Activated CD4-positive, alpha-beta T cell treated with anti-CD3 and anti-CD28 coated beads for 36 hours (primary cell): ENCODE data around the gene RRP1B. TPM values are rescaled to one million over a fixed set of nuclear protein-coding genes. Genes with fewer than 3 reads are reported as not detected.
A peak's percentile ranks its signal among the peaks of the same experiment; 100 is the strongest.
"Not testable (repeated sequence)": the region's sequence is repeated elsewhere in the genome, so short reads cannot be mapped to it uniquely, and the experiment has no call there.

Source experiments
- ATAC-seq: fragments of 200-7000 bp; cut with Tn5 transposase; one replicate; pipeline ENCODE4 v1.10.0; 2021; ENCODE audit warnings: mild to moderate bottlenecking, moderate library complexity
- CTCF ChIA-PET: fragments of 350-600 bp; sonication (Branson Sonifier 250); formaldehyde crosslinking; loops from one replicate; lab custom pipeline; 2021; ENCODE audit warnings: antibody characterized with exemption; lab: Charles Lee
- POLR2A ChIA-PET: fragments of 350-600 bp; sonication (Branson Sonifier 250); formaldehyde crosslinking; loops from one replicate; lab custom pipeline; 2021; ENCODE audit warnings: antibody characterized with exemption, inconsistent platforms; lab: Charles Lee
- DNase-seq: peaks from one replicate; pipeline ENCODE4 v3.0.0-alpha.2; 2020
- H3K27ac Mint-ChIP-seq: one replicate; pipeline ENCODE4 v1.8.0; 2021; ENCODE audit warnings: mixed read lengths
- H3K27me3 Mint-ChIP-seq: one replicate; pipeline ENCODE4 v1.8.0; 2021; ENCODE audit warnings: mixed read lengths
- H3K36me3 Mint-ChIP-seq: one replicate; pipeline ENCODE4 v1.8.0; 2021; ENCODE audit warnings: low read depth, mixed read lengths
- H3K4me1 Mint-ChIP-seq: one replicate; pipeline ENCODE4 v1.8.0; 2021; ENCODE audit warnings: mixed read lengths
- H3K4me3 Mint-ChIP-seq: one replicate; pipeline ENCODE4 v1.8.0; 2021; ENCODE audit warnings: mild to moderate bottlenecking, moderate library complexity, mixed read lengths
- H3K9me3 Mint-ChIP-seq: one replicate; pipeline ENCODE4 v1.8.0; 2021; ENCODE audit warnings: low read depth, mixed read lengths
- intact Hi-C, 2 experiments: fragments of 100-400 bp; cut with DNase I in 1 of 2; cut with micrococcal nuclease in 1 of 2; formaldehyde crosslinking; loops; one replicate each; pipeline versions ENCODE4 v1.14.2 to v1.15.1; 2022 to 2024; cut with DNase I, micrococcal nuclease
- total RNA-seq, 2 experiments: library from RNA; stranded (reverse); gene quantifications; one replicate each; pipeline ENCODE4 v1.2.3, GENCODE V29; 2021

Gene RRP1B
- total RNA-seq, 2 experiments from 2014 or later, result 64.0 to 66.7 TPM

DNA sequence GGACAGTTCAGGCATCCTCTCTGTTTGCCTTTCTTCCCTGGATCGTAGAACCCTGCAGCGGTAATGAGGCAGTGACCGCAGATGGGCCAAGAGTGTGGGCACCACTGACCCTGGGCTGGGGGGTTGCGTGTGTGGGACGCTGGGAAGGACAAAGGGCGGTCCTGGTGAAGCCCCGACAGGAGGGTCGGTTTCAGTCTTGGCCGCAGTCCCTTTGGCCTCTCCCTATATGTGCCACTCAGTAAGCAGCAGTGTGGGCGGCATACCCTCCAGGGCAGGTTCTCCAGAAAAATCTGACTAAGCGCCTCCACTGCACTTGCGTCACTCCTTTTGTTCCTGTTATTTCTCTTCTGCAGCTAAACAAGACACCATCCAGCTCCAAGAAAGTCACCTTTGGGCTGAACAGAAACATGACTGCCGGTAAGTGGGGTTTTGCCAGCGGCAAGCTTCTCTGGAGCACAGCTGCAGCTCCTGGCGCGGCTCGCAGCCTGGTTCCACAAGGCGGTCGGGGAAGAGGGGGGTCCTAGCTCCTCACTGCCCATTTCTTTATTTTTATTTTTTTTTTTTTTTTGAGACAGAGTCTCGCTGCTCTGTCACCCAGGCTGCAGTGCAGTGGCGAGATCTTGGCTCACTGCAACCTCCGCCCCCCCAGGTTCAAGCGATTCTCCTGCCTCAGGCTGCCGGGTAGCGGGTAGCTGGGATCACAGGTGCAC is 31.9 kb downstream of the RRP1B start:
- H3K27ac Mint-ChIP-seq, result no peak overlapping the region
- intact Hi-C loops, result no loop called here
- POLR2A ChIA-PET, result interaction anchor here (0.6 to 0.7 kb wide), 2 partner anchors 8 to 17 kb away, joined by 3 read pairs; no protein-coding TSS in a partner anchor

DNA sequence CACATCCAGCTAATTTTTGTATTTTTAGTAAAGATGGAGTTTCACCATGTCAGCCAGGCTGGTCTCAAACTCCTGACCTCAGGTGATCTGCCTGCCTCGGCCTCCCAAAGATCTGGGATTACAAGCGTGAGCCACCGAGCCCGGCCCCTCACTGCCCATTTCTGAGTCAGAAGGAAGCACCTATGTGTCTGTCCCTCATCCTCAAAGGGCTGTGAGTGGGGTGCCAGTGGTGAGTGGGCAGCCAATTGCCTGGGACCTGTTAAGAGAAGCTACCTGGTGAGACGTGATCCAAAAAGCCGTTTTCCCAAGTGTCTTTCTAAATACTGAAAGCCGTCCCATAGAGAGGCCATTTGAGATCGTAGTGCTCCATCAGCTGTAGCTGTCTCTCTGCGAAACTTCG is 32.4 kb downstream of the RRP1B start:
- Mint-ChIP-seq H3K4me1 (no peaks in the 10 kb centered on the region), H3K4me3 (no peak overlapping the region), H3K27me3 (no peaks in the 10 kb centered on the region), H3K27ac (no peak overlapping the region), H3K9me3 (no peaks in the 10 kb centered on the region), H3K36me3 (peaks cover 55% of the 10 kb centered on the region)
- intact Hi-C loops, result no loop called here
- ATAC-seq (no peak), DNase-seq (no peak)
- ChIA-PET CTCF (no interaction called here), POLR2A (no interaction called here)

More for the DNA sequence above, 31.9 kb downstream of the RRP1B start:
- Mint-ChIP-seq H3K4me3 (no peak overlapping the region), H3K36me3 (peaks cover 54% of the 10 kb centered on the region), H3K9me3 (no peaks in the 10 kb centered on the region), H3K4me1 (no peaks in the 10 kb centered on the region), H3K27me3 (no peaks in the 10 kb centered on the region)
- CTCF ChIA-PET, result no interaction called here
- ATAC-seq, result no peak
- DNase-seq, result no peak

DNA sequence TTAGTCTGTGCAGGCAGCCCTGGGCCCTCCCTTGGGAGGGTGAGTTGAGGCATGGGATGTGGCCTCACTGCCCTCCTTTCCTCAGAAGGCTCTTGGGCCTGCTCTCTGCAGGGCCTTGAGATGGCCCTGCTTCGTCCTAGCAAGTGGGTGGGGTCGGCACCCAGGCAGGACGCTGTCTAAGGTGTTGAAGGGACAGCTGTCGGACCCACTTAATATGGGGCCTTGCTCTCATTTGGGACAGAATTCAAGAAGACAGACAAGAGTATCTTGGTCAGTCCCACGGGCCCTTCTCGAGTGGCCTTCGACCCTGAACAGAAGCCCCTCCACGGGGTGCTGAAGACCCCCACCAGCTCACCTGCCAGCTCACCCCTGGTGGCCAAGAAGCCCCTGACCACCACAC is 33.6 kb downstream of the RRP1B start:
- H3K36me3 Mint-ChIP-seq, result peaks cover 55% of the 10 kb centered on the region

DNA sequence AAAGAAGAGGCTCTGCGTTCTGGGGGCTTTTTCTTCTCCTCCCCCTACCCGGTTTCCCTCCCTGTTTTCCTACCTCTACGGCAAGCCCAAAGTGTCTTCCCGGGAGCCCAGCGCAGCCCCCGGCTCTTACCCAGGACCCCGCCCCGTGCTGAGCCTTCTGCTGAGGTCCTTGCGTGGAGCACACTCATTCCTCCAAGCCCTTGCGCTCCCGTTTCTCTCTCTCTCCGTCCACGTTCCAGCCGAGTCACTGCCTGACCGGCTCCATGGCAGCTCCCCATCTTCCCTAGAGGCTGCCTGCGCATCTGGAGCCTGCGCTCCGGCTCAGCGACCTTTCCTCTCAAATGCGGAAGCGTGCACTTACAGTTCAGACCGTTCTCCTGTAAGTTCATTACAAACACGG is 34.6 kb downstream of the RRP1B start:
- CTCF ChIA-PET, result interaction anchor here (0.8 kb wide), 1 partner anchor 12 kb away, joined by 4 read pairs; no protein-coding TSS in a partner anchor
- intact Hi-C loops, result no loop called here
- Mint-ChIP-seq H3K4me1 (peaks cover 6% of the 10 kb centered on the region), H3K9me3 (no peaks in the 10 kb centered on the region), H3K4me3 (no peak overlapping the region), H3K36me3 (peaks cover 62% of the 10 kb centered on the region), H3K27ac (no peak overlapping the region), H3K27me3 (no peaks in the 10 kb centered on the region)
- no peak for ATAC-seq
- DNase-seq, result no peak
- POLR2A ChIA-PET, result interaction anchor here (0.6 kb wide), 1 partner anchor 21 kb away, joined by 7 read pairs; no protein-coding TSS in a partner anchor

More for the DNA sequence above, 33.6 kb downstream of the RRP1B start:
- no peaks in the 10 kb centered on the region for H3K9me3 Mint-ChIP-seq
- ChIA-PET CTCF (no interaction called here), POLR2A (no interaction called here)
- DNase-seq, result no peak
- ATAC-seq, result no peak
- H3K27ac Mint-ChIP-seq, result no peak overlapping the region
- no peaks in the 10 kb centered on the region for H3K27me3 Mint-ChIP-seq
- peaks cover 6% of the 10 kb centered on the region for H3K4me1 Mint-ChIP-seq
- intact Hi-C loops, result no loop called here
- no peak overlapping the region for H3K4me3 Mint-ChIP-seq

DNA sequence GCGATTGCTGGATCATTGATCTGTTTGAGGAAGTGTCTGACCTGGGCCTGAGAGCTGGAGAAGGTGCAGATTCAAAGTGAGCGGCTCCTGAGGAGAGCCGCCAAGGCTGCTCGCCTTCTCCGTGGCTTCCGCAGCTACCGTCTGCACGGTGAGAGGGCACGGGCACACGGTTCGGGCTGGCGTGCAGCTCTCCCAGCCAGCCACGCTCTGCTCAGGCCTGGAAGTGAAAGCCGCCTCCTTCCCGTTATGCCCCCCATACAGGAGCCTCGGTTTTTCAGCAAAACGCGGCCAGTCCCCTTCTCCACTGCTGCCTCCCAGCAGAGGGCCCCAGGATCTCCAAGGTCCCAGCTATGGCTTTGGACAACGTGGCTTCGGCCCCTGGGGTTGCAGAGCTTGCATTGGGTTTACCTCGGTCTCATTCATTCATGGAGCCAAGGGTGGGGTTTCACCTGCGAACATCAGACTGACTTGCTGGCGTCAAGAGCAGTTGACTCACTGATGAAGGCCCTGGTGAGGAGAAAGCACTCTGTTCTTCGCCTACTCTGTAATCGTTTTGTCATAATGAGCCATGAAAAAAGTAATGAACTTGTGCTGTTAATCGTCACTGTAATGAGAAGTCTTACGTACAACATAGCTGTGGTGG is 35.2 kb downstream of the RRP1B start:
- no peak for DNase-seq
- ChIA-PET CTCF (no interaction called here), POLR2A (no interaction called here)
- H3K27me3 Mint-ChIP-seq, result no peaks in the 10 kb centered on the region
- no peak overlapping the region for H3K4me3 Mint-ChIP-seq
- intact Hi-C loops, result no loop called here
- no peak for ATAC-seq
- no peaks in the 10 kb centered on the region for H3K9me3 Mint-ChIP-seq
- H3K36me3 Mint-ChIP-seq, result peaks cover 63% of the 10 kb centered on the region
- peaks cover 6% of the 10 kb centered on the region for H3K4me1 Mint-ChIP-seq
- no peak overlapping the region for H3K27ac Mint-ChIP-seq

DNA sequence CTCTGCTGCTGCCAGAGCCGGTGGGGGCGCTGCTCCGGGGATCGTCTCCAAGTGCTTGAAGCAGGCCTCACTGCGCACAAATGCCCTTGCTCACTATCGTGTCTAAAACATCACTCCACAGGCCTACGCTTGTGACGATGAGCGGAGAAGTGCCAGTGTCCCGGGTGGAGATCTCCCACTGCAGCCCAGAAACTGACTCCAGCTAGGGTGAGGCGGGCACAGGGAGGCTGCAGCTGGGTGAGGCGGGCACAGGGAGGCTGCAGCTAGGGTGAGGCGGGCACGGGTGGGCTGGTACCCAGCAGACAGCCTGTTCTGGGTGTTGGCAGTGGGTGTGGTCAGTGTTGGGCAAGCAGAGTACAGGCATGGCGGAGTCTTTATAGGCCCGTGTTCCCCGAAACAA is 36.9 kb downstream of the RRP1B start:
- ChIA-PET CTCF (no interaction called here), POLR2A (no interaction called here)
- Mint-ChIP-seq H3K4me1 (peaks cover 10% of the 10 kb centered on the region), H3K36me3 (peaks cover 53% of the 10 kb centered on the region), H3K27ac (no peak overlapping the region), H3K9me3 (no peaks in the 10 kb centered on the region), H3K27me3 (no peaks in the 10 kb centered on the region), H3K4me3 (no peak overlapping the region)
- ATAC-seq (no peak), DNase-seq (no peak)
- intact Hi-C loops, result no loop called here

DNA sequence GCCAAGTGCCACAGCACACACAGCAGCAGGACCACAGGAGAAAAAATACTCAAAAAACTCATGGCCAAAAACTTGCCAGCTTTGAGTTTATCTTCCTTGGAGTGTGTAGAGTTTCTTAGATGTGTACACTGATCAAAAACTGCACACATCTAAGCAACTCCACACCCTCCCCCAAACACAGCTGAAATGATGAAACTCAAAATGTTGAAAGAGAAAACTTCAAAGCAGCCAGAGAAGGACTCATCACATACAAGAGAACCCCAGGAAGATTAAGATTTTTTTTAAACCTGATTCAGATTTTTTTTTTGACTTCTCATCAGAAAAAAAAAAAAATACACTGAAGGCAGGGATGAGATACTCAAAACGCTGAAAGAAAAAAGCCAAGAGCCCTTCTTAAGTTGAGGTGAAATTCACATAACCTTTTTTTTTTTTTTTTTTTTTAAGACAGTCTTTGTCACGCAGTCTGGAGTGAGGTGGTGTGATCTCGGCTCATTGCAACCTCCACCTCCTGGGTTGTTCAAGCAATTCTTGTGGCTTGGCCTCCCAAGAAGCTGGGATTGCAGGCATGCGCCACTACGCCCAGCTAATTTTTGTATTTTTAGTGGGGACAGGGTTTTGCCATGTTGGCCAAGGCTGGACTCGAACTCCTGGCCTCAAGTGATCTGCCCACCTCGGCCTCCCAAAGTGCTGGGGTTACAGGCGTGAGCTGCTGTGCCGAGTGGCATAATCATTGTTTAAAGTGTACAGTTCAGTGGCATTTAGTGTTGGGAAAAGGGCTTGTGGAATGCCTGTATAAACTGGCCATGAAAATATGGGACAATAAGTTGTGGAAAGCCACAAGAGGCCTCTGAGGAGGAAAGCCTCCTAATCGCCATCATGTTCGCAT is 38.6 kb downstream of the RRP1B start:
- Mint-ChIP-seq H3K4me3 (no peak overlapping the region), H3K27me3 (no peaks in the 10 kb centered on the region), H3K27ac (peak overlapping the region; percentile 72), H3K9me3 (no peaks in the 10 kb centered on the region), H3K36me3 (peaks cover 48% of the 10 kb centered on the region), H3K4me1 (peaks cover 16% of the 10 kb centered on the region)
- ATAC-seq (peak; percentile 76), DNase-seq (no peak)
- ChIA-PET POLR2A (no interaction called here), CTCF (interaction anchor here (0.6 kb wide), 1 partner anchor 38 kb away, joined by 3 read pairs; no protein-coding TSS in a partner anchor)
- intact Hi-C loops, result no loop called here

DNA sequence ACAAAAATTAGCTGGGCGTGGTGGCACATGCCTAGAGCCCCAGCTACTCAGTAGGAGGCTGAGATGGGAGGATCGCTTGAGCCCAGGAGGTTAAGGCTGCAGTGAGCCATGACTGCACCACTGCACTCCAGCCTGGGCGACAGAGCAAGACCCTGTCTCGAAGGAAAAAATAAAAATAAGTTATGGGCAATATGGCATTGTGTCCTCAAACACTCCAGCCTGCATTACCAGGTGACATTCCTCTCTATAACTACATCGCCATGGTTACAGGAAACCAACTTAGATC is 40.1 kb downstream of the RRP1B start:
- H3K9me3 Mint-ChIP-seq, POLR2A ChIA-PET, H3K27ac Mint-ChIP-seq, ATAC-seq, H3K4me3 Mint-ChIP-seq, CTCF ChIA-PET, intact Hi-C loops, DNase-seq, H3K27me3 Mint-ChIP-seq: not testable (repeated sequence)
- peaks cover 40% of the 10 kb centered on the region for H3K36me3 Mint-ChIP-seq
- peaks cover 17% of the 10 kb centered on the region for H3K4me1 Mint-ChIP-seq

DNA sequence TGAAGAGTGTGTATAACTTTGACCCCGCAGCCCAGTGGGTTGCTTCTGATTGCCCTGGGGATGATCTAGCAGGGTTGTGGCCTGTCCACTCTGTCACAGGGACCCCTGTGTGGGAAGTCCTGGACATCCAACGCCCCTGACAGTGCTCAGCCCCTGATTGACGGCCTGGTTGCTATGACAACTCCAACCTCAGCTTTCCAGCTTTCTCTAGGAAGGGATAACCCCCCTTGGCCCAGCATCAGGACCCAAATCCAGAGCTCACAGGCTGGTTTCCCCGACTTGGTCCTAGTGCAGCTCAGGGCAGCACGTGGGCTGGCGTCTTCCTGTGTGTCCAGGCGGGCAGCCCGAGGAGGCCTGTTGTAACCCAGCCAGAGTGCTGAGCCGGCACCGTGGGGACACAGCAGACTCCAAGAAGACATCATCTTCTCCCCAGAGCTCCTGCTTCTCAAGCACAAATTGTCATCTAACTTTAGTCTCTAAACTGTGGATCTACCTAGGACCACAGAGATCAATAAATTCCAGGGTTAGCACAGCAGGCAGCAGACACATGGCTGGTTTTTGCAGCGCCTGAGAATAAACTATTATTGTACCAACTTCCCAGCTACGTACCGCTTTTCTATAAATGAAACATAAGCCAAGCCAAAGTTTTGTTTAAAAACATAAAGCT is 40.7 kb downstream of the RRP1B start:
- peaks cover 17% of the 10 kb centered on the region for H3K4me1 Mint-ChIP-seq
- H3K27ac Mint-ChIP-seq, result no peak overlapping the region
- no peaks in the 10 kb centered on the region for H3K9me3 Mint-ChIP-seq
- ATAC-seq (no peak), DNase-seq (no peak)
- H3K27me3 Mint-ChIP-seq, result no peaks in the 10 kb centered on the region
- ChIA-PET CTCF (no interaction called here), POLR2A (no interaction called here)
- H3K36me3 Mint-ChIP-seq, result peaks cover 37% of the 10 kb centered on the region
- H3K4me3 Mint-ChIP-seq, result no peak overlapping the region
- intact Hi-C loops, result no loop called here

DNA sequence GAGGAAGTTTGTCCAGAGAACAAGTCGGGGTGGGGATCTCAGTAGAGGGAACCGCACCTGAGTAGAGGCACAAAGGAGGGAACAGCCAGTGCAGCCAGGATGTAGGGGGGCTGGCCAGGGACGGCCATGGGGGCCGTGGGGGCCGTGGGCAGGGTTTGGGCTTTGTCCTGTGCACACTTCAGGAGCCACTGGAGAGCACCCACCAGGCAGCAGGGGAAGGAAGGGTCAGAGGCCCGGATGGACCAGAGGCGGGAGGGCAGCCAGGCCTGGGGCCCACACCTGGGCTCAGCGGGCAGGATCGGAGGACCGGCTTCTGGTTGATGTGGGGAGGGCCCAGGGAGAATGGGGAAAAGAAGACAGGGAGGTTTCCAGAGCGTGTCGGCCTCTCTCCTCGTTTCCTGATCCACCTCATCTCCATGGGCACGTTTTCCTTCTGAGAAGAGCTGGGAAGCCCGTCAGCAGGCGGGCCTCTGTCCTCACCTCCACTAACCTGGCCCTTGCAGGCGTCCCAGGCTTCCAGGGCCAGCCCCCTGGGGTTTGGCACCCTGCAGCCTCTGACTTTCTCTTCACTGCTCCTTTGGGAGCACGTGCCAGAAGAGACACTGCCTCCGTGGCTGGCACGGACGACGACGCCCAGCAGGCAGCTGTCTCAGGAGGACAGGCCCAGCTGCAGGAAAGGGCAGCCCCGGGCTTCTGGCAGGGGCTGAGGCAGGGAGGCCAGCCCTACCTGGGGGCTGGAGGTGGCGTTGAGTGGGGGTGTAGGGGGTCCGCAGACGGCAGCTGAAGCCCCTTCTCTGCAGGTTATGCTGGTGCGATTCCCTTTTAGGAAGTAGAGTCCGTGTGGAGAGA is 42.8 kb downstream of the RRP1B start:
- ATAC-seq, result no peak
- DNase-seq, result no peak
- Mint-ChIP-seq H3K4me3 (no peak overlapping the region), H3K9me3 (no peaks in the 10 kb centered on the region), H3K27me3 (no peaks in the 10 kb centered on the region), H3K36me3 (peaks cover 20% of the 10 kb centered on the region), H3K27ac (no peak overlapping the region), H3K4me1 (peaks cover 17% of the 10 kb centered on the region)
- POLR2A ChIA-PET, result no interaction called here
- CTCF ChIA-PET, result interaction anchor here (0.6 kb wide), 1 partner anchor 436 kb away, joined by 4 read pairs; no protein-coding TSS in a partner anchor
- intact Hi-C loops, result no loop called here
